Body of pancreas (tissue), 4 donors: ENCODE data around the gene PKMYT1. TPM values are rescaled to one million over a fixed set of nuclear protein-coding genes. Genes with fewer than 3 reads are reported as not detected.

Source experiments
- ATAC-seq: fragments of 150-250 bp; one replicate; pipeline ENCODE4 v1.9.1; 2016
- DNase-seq, 4 donors: peaks; one replicate each; pipeline ENCODE4 v3.0.0-alpha.2; 2019
- H3K27ac ChIP-seq, 4 donors: fragments of 200-600 bp; sonication (generic); 1 replicate in 3 of 4; 2 replicates in 1 of 4; pipeline versions ENCODE4 v1.5.1 to v1.6.1; 2016 to 2019; ENCODE audit warnings: mild to moderate bottlenecking in 1 of 4, mixed read lengths in 1 of 4, moderate library complexity in 1 of 4
- H3K27me3 ChIP-seq, 2 donors: fragments of 200-600 bp; sonication (generic); one replicate each; pipeline ENCODE4 v1.6.0; 2016; ENCODE audit warnings: mild to moderate bottlenecking in 1 of 2
- H3K36me3 ChIP-seq, 2 donors: fragments of 200-600 bp; sonication (generic); replicated peaks in 1 of 2; 2 replicates each; pipeline ENCODE4 v1.5.1; 2016; ENCODE audit warnings: low read depth in 2 of 2; ENCODE audit not compliant: insufficient read depth in 1 of 2
- H3K4me1 ChIP-seq: fragments of 200-600 bp; sonication (generic); one replicate; pipeline ENCODE4 v1.6.0; 2016
- H3K4me3 ChIP-seq, 2 donors: fragments of 200-600 bp; sonication (generic); 1 replicate in 1 of 2; 2 replicates in 1 of 2; pipeline ENCODE4 v1.5.1; 2016 to 2019
- H3K9me3 ChIP-seq, 3 donors: fragments of 200-600 bp; sonication (generic); 1 replicate in 2 of 3; 2 replicates in 1 of 3; pipeline ENCODE4 v1.5.1; 2016
- CTCF ChIP-seq, 7 experiments: fragments of 450-650 bp in 4 of 7; fragments of 200-600 bp in 3 of 7; sonication (generic) in 3 of 7; IDR thresholded peaks; one replicate each; pipeline ENCODE4 v1.5.1; 2016 to 2019; ENCODE audit warnings: antibody characterized with exemption in 7 of 7
- POLR2A ChIP-seq, 3 donors: fragments of 450-650 bp; IDR thresholded peaks; one replicate each; pipeline ENCODE4 v1.6.1; 2016; ENCODE audit warnings: antibody characterized with exemption in 3 of 3, mild to moderate bottlenecking in 2 of 3
- WGBS, 2 donors: methylation state at CpG; one replicate each; pipeline ENCODE4 v1.1.5; 2017; 5-methylcytosine and 5-hydroxymethylcytosine counted together
- intact Hi-C: fragments of 100-400 bp; cut with DNase I; formaldehyde crosslinking; loops from one replicate; pipeline ENCODE4 v1.15.1; 2023
- total RNA-seq, 2 donors: library from RNA; depleted of rRNA; stranded (reverse); fragments of >200 nt; gene quantifications; one replicate each; pipeline ENCODE4 v1.1.0, GENCODE V29; 2016

The PKMYT1 gene
- total RNA-seq, 2 donors from 2014 or later = 0.26 TPM; not detected in 1

- Histone ChIP-seq H3K27me3 (no peaks in the 10 kb centered on the region), H3K27ac (no peak overlapping the region), H3K4me3 (no peak overlapping the region), H3K9me3 (no peaks in the 10 kb centered on the region), H3K36me3 (no peaks in the 10 kb centered on the region), H3K4me1 (peaks cover 12% of the 10 kb centered on the region)
- TF ChIP-seq CTCF (IDR thresholded peaks at IDR 0.05) (no peak), POLR2A (IDR thresholded peaks at IDR 0.05) (no peak)
- no peak for DNase-seq
- WGBS, 2 donors = 69 to 87% methylated on average over 6 of the region's 10 CpGs
- ATAC-seq = no peak
- intact Hi-C loops = no loop called here
Measured at GRCh38 chr16:2955438-2955778, 24.8 kb downstream of the PKMYT1 start.

DNA sequence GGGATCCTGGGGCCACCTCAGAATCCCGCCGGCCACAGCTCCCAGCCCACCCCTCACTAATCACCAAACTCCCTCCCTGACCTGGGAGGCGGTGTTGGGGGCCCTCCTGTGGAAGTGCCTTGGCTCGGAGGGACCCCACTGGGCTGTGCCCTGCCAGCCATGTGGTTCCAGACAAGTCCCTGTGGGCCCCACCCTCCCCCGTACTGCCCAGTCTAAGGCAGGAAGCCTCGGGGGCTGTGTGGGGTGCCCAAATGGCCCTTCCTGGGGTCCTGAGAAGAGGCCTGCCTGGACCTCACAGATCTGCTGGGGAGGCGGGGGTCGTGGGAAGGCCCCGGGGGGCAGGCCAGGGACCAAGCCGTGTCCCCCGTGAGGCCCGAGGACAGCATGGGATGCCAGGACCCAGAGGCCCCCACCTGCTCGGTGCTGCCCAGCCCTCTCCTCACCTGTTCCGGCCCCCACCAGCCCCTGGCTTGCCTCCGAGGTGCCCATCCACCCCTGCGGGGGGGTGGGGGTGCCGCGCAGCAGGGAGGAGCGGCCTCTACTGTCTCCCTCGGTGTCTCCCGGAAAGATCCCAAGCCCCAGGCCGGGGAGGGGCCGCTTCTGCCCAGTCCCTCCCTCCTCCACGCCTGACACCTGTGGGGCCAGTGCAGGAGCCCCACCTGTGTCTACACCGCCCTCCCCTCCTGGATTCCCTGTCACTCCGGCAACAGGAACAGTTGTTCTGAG lies 25.4 kb downstream of the PKMYT1 start:
- Histone ChIP-seq H3K27ac (no peak overlapping the region), H3K9me3 (no peaks in the 10 kb centered on the region), H3K27me3 (no peaks in the 10 kb centered on the region), H3K36me3 (no peaks in the 10 kb centered on the region), H3K4me3 (no peak overlapping the region), H3K4me1 (peaks cover 12% of the 10 kb centered on the region)
- intact Hi-C loops = no loop called here
- DNase-seq (no peak), ATAC-seq (no peak)
- no peak for TF ChIP-seq POLR2A (IDR thresholded peaks at IDR 0.05)
- no peak for TF ChIP-seq CTCF (IDR thresholded peaks at IDR 0.05)
- 53 to 56% methylated on average over 4 to 21 of the region's 26 CpGs for WGBS, 2 donors

DNA sequence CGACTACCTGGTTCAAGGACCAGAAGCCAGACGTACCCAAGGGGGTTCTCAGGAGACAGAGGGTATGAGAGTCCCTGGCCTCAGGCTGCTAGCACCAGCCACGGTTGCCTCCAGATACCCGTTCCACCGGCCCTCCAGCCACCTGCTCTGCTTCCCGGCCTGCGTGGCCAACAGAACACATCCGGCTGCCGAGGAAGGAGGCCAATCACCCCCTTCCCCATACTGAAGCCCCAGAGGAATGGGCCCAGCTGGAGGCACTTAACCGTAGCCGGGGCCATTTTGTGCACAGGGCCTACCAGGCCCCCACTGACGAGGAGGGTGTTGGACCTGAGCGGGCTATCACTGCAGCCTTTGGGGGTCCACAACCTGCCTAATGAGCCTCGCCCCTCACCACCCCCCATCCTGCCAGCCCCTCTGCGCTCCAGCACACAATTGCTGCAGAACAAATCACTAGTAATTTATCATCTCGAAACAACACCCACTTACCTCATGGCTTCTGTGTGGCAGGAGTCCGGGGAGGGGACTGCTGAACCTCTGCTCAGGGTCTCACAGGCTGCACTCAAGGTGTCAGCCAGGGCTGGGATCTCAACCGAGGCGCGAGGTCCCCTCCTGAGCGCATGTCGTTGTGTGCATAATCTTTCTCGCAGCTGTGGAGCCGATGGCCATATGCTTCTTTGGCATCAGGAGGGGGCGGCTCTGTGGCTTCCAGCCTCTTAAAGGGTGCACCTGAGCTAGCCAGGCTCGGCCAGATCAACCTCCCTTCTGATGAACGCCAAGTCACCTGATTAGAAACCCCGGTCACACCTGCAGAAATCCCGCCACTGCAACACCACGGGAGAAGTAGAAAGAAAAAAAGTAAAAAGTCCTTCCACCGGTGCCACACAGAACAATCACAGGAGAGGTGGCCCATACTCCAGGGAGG lies 26.3 kb downstream of the PKMYT1 start:
- Histone ChIP-seq H3K36me3 (peaks cover 0 to under 1% of the 10 kb centered on the region in 2 donors), H3K27me3 (no peaks in the 10 kb centered on the region), H3K4me1 (peaks cover 12% of the 10 kb centered on the region), H3K9me3 (no peaks in the 10 kb centered on the region), H3K4me3 (no peak overlapping the region), H3K27ac (peak overlapping the region in 1 of 4 donors; percentile 32)
- TF ChIP-seq CTCF (IDR thresholded peaks at IDR 0.05) (no peak), POLR2A (IDR thresholded peaks at IDR 0.05) (no peak)
- DNase-seq (peak in 2 of 4 donors; percentile 55 to 63), ATAC-seq (peak; percentile 19)
- intact Hi-C loops = no loop called here
- 16 to 24% methylated on average over 13 to 31 of the region's 31 CpGs for WGBS, 2 donors

GRCh38 chr16:2952679-2953078 lies 27.6 kb downstream of the PKMYT1 start:
- no peak overlapping the region for H3K4me3 ChIP-seq
- no peak overlapping the region for H3K27ac ChIP-seq
- peaks cover 0 to 3% of the 10 kb centered on the region in 2 donors for H3K36me3 ChIP-seq
- 63 to 66% methylated on average over 4 to 11 of the region's 11 CpGs for WGBS, 2 donors
- TF ChIP-seq POLR2A (IDR thresholded peaks at IDR 0.05) = no peak
- TF ChIP-seq CTCF (IDR thresholded peaks at IDR 0.05) = no peak
- intact Hi-C loops = no loop called here
- H3K4me1 ChIP-seq = peaks cover 12% of the 10 kb centered on the region
- H3K27me3 ChIP-seq = no peaks in the 10 kb centered on the region
- DNase-seq (peak in 1 of 4 donors; percentile 54), ATAC-seq (no peak)
- no peaks in the 10 kb centered on the region for H3K9me3 ChIP-seq
